ENCODE data around the gene CABP1. TPM values are rescaled to one million over a fixed set of nuclear protein-coding genes. Genes with fewer than 3 reads are reported as not detected.

Gene CABP1
- total RNA-seq, 3 donors from 2014 or later, result 0.18 to 0.26 TPM; not detected in 1

- no peak for ATAC-seq
- Mint-ChIP-seq H3K4me1 (ENCODE audit: low read depth) (peaks cover 11% of the 10 kb centered on the region), H3K27me3 (ENCODE audit: low read depth) (peaks cover 23% of the 10 kb centered on the region), H3K4me3 (no peak overlapping the region), H3K9me3 (no peaks in the 10 kb centered on the region), H3K36me3 (ENCODE audit: insufficient read depth) (no peaks in the 10 kb centered on the region)
- no peak for DNase-seq
Measured at GRCh38 chr12:120618954-120619615, 21.3 kb upstream of the CABP1 start.

DNA sequence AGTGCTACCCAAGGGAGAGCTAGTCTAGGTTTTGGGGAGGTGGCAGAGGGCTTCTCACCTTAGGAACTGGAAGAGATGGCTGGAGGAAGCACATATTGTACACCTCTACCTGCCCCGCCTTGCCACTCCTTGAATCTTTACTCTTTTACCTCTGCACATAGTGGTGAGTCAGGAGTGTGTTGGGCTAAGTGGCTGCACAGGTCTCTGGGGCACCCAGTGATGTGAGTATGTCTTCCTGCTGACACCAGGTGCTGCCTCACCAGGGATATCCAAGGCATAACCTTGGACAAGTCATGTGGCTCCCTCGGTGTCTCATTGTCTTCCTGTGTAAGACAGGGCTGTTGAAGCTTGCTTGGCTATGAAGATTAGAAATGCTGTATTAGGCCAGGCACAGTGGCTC lies 19.8 kb upstream of the CABP1 start:
- Mint-ChIP-seq H3K4me3 (no peak overlapping the region), H3K9me3 (no peaks in the 10 kb centered on the region), H3K36me3 (ENCODE audit: insufficient read depth) (no peaks in the 10 kb centered on the region), H3K27me3 (ENCODE audit: low read depth) (peaks cover 23% of the 10 kb centered on the region), H3K4me1 (ENCODE audit: low read depth) (peaks cover 2% of the 10 kb centered on the region)
- ATAC-seq (no peak), DNase-seq (no peak)

DNA sequence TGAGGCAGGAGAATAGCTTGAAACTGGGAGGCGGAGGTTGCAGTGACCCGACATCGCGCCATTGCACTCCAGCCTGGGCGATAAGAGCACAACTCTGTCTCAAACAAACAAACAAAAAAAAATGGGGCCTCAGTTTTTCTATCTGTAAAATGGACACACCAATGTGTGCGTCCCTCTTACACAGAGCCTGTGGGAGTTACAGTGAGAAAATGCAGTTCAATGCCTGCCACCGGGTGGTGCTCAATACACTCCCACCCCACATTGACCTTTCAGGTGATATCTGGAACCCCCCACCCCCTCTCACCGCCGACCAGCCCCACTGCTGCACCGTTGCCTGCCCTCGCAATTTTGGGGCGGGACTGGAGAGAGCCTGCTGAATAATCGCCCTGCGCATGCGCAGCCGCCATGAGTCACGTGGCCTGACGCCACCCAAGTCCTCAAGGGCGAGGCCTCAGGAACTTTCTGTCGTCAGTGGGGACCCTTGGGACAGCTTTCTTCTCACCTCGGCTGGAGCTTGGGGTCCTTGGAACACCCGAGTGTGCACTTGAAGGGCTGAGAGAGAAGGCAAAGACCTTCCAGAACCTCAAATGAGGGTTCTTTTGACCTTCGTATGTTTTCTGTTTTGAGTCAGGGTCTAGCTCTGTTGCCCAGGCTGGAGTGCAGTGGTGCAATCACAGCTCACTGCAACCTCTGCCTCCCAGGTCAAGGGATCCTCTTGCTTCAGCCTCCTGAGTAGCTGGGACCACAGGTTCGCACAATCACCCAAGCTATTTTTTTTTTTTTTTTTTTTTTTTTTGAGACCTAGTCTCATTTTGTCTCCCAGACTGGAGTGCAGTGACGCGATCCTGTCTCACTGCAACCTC lies 14.6 kb upstream of the CABP1 start:
- H3K4me1 Mint-ChIP-seq (ENCODE audit: low read depth), result no peaks in the 10 kb centered on the region
- no peak for ATAC-seq
- peaks cover 1% of the 10 kb centered on the region for H3K27me3 Mint-ChIP-seq (ENCODE audit: low read depth)
- no peak overlapping the region for H3K4me3 Mint-ChIP-seq
- peak; percentile 26 for DNase-seq
- H3K9me3 Mint-ChIP-seq, result no peaks in the 10 kb centered on the region
- H3K36me3 Mint-ChIP-seq (ENCODE audit: insufficient read depth), result no peaks in the 10 kb centered on the region

DNA sequence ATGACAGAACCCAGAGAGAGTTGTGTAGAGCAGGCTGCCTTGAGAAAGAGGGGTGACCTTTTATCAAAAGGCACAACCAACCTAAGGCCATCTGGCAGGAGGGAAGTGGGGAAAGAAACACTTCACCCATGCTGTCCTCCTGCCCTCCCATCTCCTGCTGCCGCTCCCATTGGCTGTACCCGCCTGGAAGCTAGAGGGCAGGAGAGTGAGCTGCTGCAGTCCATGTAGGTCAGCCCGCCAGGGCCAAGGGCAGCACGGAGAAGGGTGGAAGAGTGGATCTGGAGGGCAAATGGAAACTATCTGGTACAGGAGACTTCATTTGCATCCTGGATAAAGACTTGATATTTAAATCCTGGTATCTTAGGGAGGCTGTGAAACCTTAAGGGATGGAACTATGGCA lies 11.5 kb upstream of the CABP1 start:
- ATAC-seq (no peak), DNase-seq (no peak)
- Mint-ChIP-seq H3K4me3 (no peak overlapping the region), H3K36me3 (ENCODE audit: insufficient read depth) (no peaks in the 10 kb centered on the region), H3K9me3 (no peaks in the 10 kb centered on the region), H3K27me3 (ENCODE audit: low read depth) (peaks cover 3% of the 10 kb centered on the region), H3K4me1 (ENCODE audit: low read depth) (no peaks in the 10 kb centered on the region)

DNA sequence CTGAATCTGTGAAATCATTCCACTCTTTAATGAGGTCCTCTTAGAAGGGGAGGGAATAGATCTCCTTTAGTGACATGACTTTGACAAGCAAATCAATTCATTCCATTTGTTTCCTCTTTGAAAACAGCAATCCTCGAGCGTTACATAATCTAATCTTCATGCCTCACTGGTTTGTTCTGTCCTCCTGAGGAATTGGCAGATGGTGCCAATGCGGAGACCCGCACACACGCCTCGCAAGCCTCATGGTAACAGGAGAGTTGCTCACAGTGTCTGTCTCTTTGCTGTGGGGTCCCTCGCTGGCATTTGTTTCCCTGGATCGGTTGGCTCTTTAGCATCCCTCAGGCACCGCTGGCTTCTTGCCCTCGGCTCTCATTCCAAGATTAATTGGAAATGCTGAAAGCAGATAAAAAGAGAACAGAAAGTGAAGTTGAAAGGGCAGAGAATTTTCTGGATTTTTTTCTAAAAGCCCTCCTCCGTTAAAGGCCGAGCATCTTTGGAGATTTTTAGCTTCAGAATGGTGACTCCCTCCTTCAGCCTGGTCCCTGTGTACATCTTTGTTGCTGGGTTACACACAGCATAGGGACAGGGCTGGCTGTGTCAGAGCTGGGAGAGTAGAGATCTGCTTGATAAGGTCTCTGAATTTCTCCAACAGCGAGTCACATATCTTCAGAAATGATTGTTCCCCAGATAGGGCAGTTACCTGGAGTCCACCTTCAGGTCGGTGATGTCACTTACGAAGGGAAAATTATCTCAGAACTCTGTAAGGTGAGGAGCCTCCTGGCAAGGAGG lies 10.1 kb upstream of the CABP1 start:
- DNase-seq (no peak), ATAC-seq (no peak)
- no peak overlapping the region for H3K4me3 Mint-ChIP-seq
- peaks cover 3% of the 10 kb centered on the region for H3K27me3 Mint-ChIP-seq (ENCODE audit: low read depth)
- H3K4me1 Mint-ChIP-seq (ENCODE audit: low read depth), result no peaks in the 10 kb centered on the region
- no peaks in the 10 kb centered on the region for H3K9me3 Mint-ChIP-seq
- H3K36me3 Mint-ChIP-seq (ENCODE audit: insufficient read depth), result no peaks in the 10 kb centered on the region

- ATAC-seq (no peak), DNase-seq (no peak)
- no peaks in the 10 kb centered on the region for H3K36me3 Mint-ChIP-seq (ENCODE audit: insufficient read depth)
- H3K27me3 Mint-ChIP-seq (ENCODE audit: low read depth), result peaks cover 3% of the 10 kb centered on the region
- H3K4me1 Mint-ChIP-seq (ENCODE audit: low read depth), result no peaks in the 10 kb centered on the region
- no peak overlapping the region for H3K4me3 Mint-ChIP-seq
- H3K9me3 Mint-ChIP-seq, result no peaks in the 10 kb centered on the region
Measured at GRCh38 chr12:120631097-120631496, 9.3 kb upstream of the CABP1 start.

- Mint-ChIP-seq H3K4me1 (ENCODE audit: low read depth) (peaks cover 8% of the 10 kb centered on the region), H3K36me3 (ENCODE audit: insufficient read depth) (no peaks in the 10 kb centered on the region), H3K4me3 (peak overlapping the region; percentile 72), H3K9me3 (no peaks in the 10 kb centered on the region), H3K27me3 (ENCODE audit: low read depth) (peaks cover 56% of the 10 kb centered on the region)
- DNase-seq, result peak; percentile 35
- ATAC-seq, result peak; percentile 69
Measured at GRCh38 chr12:120640861-120641833, 721 bp downstream of the CABP1 start.

DNA sequence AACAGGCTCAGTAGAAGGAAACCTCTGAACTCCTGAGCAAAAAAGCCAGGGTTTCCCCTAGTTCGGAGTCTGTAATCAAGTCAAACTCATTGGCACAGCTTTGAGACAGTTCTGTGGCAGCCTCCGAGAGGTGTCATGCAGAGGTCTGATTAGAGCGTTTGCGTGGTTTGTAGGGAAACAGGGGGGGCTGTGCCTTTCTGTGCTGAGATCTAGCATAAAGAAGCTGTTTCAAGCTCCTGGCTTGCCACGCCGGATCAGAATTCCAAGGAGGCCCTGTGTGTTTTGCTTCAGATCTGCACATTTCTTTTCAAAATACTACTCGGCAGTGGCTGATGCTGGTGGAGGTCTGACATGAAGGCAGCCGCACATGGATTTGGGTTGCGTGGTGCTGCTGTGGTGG lies 1.7 kb downstream of the CABP1 start:
- no peaks in the 10 kb centered on the region for H3K36me3 Mint-ChIP-seq (ENCODE audit: insufficient read depth)
- H3K4me1 Mint-ChIP-seq (ENCODE audit: low read depth), result peaks cover 13% of the 10 kb centered on the region
- H3K27me3 Mint-ChIP-seq (ENCODE audit: low read depth), result peaks cover 64% of the 10 kb centered on the region
- DNase-seq (no peak), ATAC-seq (no peak)
- H3K4me3 Mint-ChIP-seq, result no peak overlapping the region
- no peaks in the 10 kb centered on the region for H3K9me3 Mint-ChIP-seq

- peaks cover 65% of the 10 kb centered on the region for H3K27me3 Mint-ChIP-seq (ENCODE audit: low read depth)
- H3K9me3 Mint-ChIP-seq, result no peaks in the 10 kb centered on the region
- H3K36me3 Mint-ChIP-seq (ENCODE audit: insufficient read depth), result no peaks in the 10 kb centered on the region
- DNase-seq (no peak), ATAC-seq (no peak)
- H3K4me1 Mint-ChIP-seq (ENCODE audit: low read depth), result peaks cover 13% of the 10 kb centered on the region
- H3K4me3 Mint-ChIP-seq, result no peak overlapping the region
Measured at GRCh38 chr12:120642826-120643225, 2.4 kb downstream of the CABP1 start.

GRCh38 chr12:120643574-120643973 lies 3.1 kb downstream of the CABP1 start:
- H3K4me3 Mint-ChIP-seq, result no peak overlapping the region
- H3K9me3 Mint-ChIP-seq, result no peaks in the 10 kb centered on the region
- no peaks in the 10 kb centered on the region for H3K36me3 Mint-ChIP-seq (ENCODE audit: insufficient read depth)
- H3K4me1 Mint-ChIP-seq (ENCODE audit: low read depth), result peaks cover 13% of the 10 kb centered on the region
- no peak for DNase-seq
- ATAC-seq, result no peak
- H3K27me3 Mint-ChIP-seq (ENCODE audit: low read depth), result peaks cover 69% of the 10 kb centered on the region

DNA sequence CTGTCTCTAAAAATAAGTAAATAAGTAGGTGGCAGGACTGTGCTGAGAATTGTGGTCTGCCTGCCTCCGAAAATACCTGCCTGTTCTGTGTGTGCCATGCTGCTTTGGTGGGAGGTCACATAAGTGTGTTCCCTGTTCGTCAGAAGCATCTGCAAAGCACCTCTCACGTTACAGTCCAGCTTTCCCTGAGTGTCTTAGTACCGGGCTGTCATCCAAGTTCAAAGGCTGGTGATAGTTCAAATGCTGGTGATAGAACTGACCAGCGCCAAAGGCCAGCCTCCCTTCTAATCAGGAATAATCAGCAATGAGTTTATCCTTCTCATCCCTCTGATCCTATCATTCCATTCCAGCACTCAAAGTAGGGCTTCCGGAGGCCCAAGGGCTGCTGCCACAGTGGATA lies 5.6 kb downstream of the CABP1 start:
- no peak for ATAC-seq
- DNase-seq, result no peak
- Mint-ChIP-seq H3K36me3 (ENCODE audit: insufficient read depth) (no peaks in the 10 kb centered on the region), H3K27me3 (ENCODE audit: low read depth) (peaks cover 75% of the 10 kb centered on the region), H3K4me3 (no peak overlapping the region), H3K4me1 (ENCODE audit: low read depth) (peaks cover 17% of the 10 kb centered on the region), H3K9me3 (no peaks in the 10 kb centered on the region)

DNA sequence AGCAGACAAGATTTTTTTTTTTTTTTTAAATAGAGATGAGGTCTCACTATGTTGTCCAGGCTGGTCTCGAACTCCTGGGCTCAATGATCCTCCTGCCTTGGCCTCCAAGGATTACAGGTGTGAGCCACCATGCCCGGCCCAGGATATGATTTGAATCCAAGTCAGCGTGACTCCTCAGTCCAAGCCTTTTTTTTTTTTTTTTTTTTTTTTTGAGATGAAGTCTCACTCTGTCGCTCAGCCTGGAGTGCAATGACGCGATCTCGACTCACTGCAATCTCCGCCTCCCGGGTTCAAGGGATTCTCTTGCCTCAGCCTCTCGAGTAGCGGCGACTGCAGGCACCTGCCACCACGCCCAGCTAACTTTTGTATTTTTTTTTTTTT lies 6.9 kb downstream of the CABP1 start:
- Mint-ChIP-seq H3K27me3 (ENCODE audit: low read depth) (peaks cover 66% of the 10 kb centered on the region), H3K4me3 (no peak overlapping the region), H3K36me3 (ENCODE audit: insufficient read depth) (no peaks in the 10 kb centered on the region), H3K9me3 (no peaks in the 10 kb centered on the region), H3K4me1 (ENCODE audit: low read depth) (peaks cover 11% of the 10 kb centered on the region)
- no peak for DNase-seq
- ATAC-seq, result no peak

DNA sequence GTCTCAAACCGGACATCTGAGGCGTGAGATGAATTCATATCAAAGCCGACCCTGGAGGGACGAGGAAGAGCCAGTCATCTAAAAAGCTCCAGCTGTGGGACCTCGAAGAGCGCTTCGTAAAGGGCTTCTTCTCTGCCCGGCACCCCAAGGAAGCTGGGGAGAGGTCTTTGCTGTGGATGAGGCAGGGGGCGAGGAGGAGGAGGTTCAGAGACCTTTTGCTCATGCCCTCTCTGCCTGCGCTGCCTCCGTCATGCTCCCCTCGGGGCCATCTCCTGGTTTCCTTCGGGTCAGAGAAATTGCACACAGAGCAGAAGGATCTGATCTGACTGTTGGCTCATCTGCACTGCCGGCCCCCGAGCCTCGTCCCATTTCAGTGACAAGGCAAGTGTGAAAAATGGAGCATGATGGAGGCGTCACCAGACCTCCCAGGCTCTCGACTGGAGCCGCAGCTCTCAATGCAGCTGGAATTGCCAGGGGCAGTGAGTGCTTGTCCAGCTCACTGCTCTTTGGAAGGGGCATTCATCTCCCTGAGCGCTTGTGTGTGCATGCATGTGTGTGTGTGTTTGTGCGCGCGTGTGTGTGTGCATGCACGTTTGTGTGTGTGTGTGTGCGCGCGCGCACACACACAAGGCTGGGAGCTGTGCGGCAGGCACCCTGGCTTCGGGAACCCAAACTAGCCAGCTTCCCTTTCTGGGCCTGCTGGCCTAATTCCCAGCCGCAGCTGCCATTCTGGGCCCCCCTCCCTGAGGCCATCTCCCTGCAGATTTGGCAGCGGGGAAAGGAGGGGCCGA lies 9.2 kb downstream of the CABP1 start:
- no peak overlapping the region for H3K4me3 Mint-ChIP-seq
- DNase-seq, result no peak
- H3K36me3 Mint-ChIP-seq (ENCODE audit: insufficient read depth), result no peaks in the 10 kb centered on the region
- H3K9me3 Mint-ChIP-seq, result no peaks in the 10 kb centered on the region
- ATAC-seq, result peak; percentile 7 to 11
- peaks cover 11% of the 10 kb centered on the region for H3K4me1 Mint-ChIP-seq (ENCODE audit: low read depth)
- peaks cover 47% of the 10 kb centered on the region for H3K27me3 Mint-ChIP-seq (ENCODE audit: low read depth)
